ENCODE measurements around the gene ALS2CL.

The ALS2CL gene

GRCh38 chr3:46632792-46633191 lies 60.7 kb downstream of the ALS2CL start:
- TF ChIP-seq CTCF (IDR thresholded peaks at IDR 0.05; ENCODE audit: low read depth, low read length): no peak
- H3K4me3 ChIP-seq (ENCODE audit: low read depth, low read length): no peak overlapping the region

- TF ChIP-seq CTCF (IDR thresholded peaks at IDR 0.05; ENCODE audit: low read depth, low read length): peak; percentile 99
- H3K4me3 ChIP-seq (ENCODE audit: low read depth, low read length): peak overlapping the region; percentile 21; the same call in 1 of the 2 replicates
Measured at GRCh38 chr3:46629551-46630517, 63.6 kb downstream of the ALS2CL start.

- TF ChIP-seq CTCF (IDR thresholded peaks at IDR 0.05; ENCODE audit: low read depth, low read length): no peak
- H3K4me3 ChIP-seq (ENCODE audit: low read depth, low read length): no peak overlapping the region
Measured at GRCh38 chr3:46628901-46629369, 64.5 kb downstream of the ALS2CL start.

GRCh38 chr3:46627078-46627477 lies 66.4 kb downstream of the ALS2CL start:
- no peak overlapping the region for H3K4me3 ChIP-seq (ENCODE audit: low read depth, low read length)
- TF ChIP-seq CTCF (IDR thresholded peaks at IDR 0.05; ENCODE audit: low read depth, low read length): no peak

- no peak overlapping the region for H3K4me3 ChIP-seq (ENCODE audit: low read depth, low read length)
- no peak for TF ChIP-seq CTCF (IDR thresholded peaks at IDR 0.05; ENCODE audit: low read depth, low read length)
Measured at GRCh38 chr3:46626039-46626438, 67.4 kb downstream of the ALS2CL start.

- no peak overlapping the region for H3K4me3 ChIP-seq (ENCODE audit: low read depth, low read length)
- no peak for TF ChIP-seq CTCF (IDR thresholded peaks at IDR 0.05; ENCODE audit: low read depth, low read length)
Measured at GRCh38 chr3:46624975-46625490, 68.4 kb downstream of the ALS2CL start.

- no peak overlapping the region for H3K4me3 ChIP-seq (ENCODE audit: low read depth, low read length)
- no peak for TF ChIP-seq CTCF (IDR thresholded peaks at IDR 0.05; ENCODE audit: low read depth, low read length)
Measured at GRCh38 chr3:46624533-46624932, 68.9 kb downstream of the ALS2CL start.
